Measurements from ENCODE around the gene DNAL1.

DNA sequence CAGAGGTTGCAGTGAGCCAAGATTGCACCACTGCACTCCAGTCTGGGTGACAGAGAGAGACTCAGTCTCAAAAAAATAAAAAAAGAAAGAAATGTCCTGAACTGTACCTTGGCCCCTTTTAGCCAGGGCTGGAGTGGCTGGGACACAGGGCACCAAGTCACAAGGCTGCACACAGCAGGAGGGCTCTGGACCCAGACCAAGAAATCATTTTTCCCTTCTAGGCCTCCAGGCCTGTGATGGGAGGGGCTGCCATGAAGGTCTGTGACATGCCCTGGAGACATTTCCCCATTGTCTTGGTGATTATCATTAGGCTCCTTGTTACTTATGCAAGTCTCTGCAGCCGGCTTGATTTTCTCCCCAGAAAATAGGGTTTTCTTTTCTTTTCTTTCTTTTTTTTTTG lies 37.5 kb upstream of the DNAL1 start:
- TF ChIP-seq, protein P1, sequence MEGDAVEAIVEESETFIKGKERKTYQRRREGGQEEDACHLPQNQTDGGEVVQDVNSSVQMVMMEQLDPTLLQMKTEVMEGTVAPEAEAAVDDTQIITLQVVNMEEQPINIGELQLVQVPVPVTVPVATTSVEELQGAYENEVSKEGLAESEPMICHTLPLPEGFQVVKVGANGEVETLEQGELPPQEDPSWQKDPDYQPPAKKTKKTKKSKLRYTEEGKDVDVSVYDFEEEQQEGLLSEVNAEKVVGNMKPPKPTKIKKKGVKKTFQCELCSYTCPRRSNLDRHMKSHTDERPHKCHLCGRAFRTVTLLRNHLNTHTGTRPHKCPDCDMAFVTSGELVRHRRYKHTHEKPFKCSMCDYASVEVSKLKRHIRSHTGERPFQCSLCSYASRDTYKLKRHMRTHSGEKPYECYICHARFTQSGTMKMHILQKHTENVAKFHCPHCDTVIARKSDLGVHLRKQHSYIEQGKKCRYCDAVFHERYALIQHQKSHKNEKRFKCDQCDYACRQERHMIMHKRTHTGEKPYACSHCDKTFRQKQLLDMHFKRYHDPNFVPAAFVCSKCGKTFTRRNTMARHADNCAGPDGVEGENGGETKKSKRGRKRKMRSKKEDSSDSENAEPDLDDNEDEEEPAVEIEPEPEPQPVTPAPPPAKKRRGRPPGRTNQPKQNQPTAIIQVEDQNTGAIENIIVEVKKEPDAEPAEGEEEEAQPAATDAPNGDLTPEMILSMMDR (IDR thresholded peaks at IDR 0.05; ENCODE audit: poor library complexity) = no peak
- no peak for TF ChIP-seq EZH2 (IDR thresholded peaks at IDR 0.05; ENCODE audit: borderline replicate concordance)
